K562 (cell line): ENCODE measurements around the gene TSR2.

Experiments
- EWSR1 ChIP-seq: fragments of 450-650 bp; IDR thresholded peaks from 2 replicates; pipeline ENCODE4 v1.6.1; 2018; ENCODE audit warnings: borderline replicate concordance, mild to moderate bottlenecking, low read depth, moderate library complexity; ENCODE audit not compliant: partially characterized antibody
- FOXJ2 ChIP-seq: fragments of 200-800 bp; sonication (Bioruptor generic); IDR thresholded peaks from 2 replicates; pipeline ENCODE4 v1.6.1; 2016; ENCODE audit warnings: missing genetic modification characterization, missing compliant biosample characterization
- IFI16 ChIP-seq: fragments of 250-450 bp; sonication (Bioruptor Pico); IDR thresholded peaks from 2 replicates; pipeline ENCODE4 v2.1.2; 2022; ENCODE audit warnings: mild to moderate bottlenecking, inconsistent platforms
- KAT7 ChIP-seq: sonication (generic); formaldehyde crosslinking; IDR thresholded peaks from 2 replicates; pipeline ENCODE4 v1.8.0; 2022; ENCODE audit warnings: missing genetic modification reagents, mild to moderate bottlenecking, borderline replicate concordance
- KDM5B ChIP-seq: fragments of 200-600 bp; sonication (generic); IDR thresholded peaks from 2 replicates; pipeline ENCODE4 v1.6.1; 2012; ENCODE audit warnings: low read depth, mild to moderate bottlenecking, moderate library complexity, low read length, control low read depth, inconsistent platforms; ENCODE audit not compliant: insufficient replicate concordance
- POLR2A ChIP-seq: fragments of 450-650 bp; conservative IDR thresholded peaks from 2 replicates; pipeline ENCODE4 v1.6.1; 2016
- POLR2AphosphoS5 ChIP-seq: IDR thresholded peaks from 2 replicates; pipeline ENCODE4 v1.6.1; 2011; ENCODE audit warnings: mild to moderate bottlenecking, low read depth, low read length, moderate library complexity; ENCODE audit not compliant: control insufficient read depth, insufficient read depth
- SMC3 ChIP-seq: conservative IDR thresholded peaks from 2 replicates; pipeline ENCODE4 v1.6.1; 2011; ENCODE audit warnings: low read depth, low read length, improper control_type of control experiment; ENCODE audit not compliant: insufficient read depth
- ZNF699 ChIP-seq: fragments of 250-450 bp; sonication (Bioruptor Pico); IDR thresholded peaks from 2 replicates; pipeline ENCODE4 v1.8.0; 2021; ENCODE audit warnings: mild to moderate bottlenecking, moderate library complexity; ENCODE audit not compliant: insufficient replicate concordance
- TF ChIP-seq, protein P1 (sequence below), 3 experiments: IDR thresholded peaks in 2 of 3; conservative IDR thresholded peaks in 1 of 3; 2 replicates each; pipeline ENCODE4 v1.5.1; 2011 to 2012; ENCODE audit warnings: low read length in 3 of 3, mild to moderate bottlenecking in 3 of 3, control low read depth in 2 of 3, improper control_type of control experiment in 1 of 3, inconsistent platforms in 1 of 3, low read depth in 1 of 3, mixed read lengths in 1 of 3, moderate library complexity in 1 of 3; ENCODE audit not compliant: insufficient read depth in 2 of 3

DNA sequence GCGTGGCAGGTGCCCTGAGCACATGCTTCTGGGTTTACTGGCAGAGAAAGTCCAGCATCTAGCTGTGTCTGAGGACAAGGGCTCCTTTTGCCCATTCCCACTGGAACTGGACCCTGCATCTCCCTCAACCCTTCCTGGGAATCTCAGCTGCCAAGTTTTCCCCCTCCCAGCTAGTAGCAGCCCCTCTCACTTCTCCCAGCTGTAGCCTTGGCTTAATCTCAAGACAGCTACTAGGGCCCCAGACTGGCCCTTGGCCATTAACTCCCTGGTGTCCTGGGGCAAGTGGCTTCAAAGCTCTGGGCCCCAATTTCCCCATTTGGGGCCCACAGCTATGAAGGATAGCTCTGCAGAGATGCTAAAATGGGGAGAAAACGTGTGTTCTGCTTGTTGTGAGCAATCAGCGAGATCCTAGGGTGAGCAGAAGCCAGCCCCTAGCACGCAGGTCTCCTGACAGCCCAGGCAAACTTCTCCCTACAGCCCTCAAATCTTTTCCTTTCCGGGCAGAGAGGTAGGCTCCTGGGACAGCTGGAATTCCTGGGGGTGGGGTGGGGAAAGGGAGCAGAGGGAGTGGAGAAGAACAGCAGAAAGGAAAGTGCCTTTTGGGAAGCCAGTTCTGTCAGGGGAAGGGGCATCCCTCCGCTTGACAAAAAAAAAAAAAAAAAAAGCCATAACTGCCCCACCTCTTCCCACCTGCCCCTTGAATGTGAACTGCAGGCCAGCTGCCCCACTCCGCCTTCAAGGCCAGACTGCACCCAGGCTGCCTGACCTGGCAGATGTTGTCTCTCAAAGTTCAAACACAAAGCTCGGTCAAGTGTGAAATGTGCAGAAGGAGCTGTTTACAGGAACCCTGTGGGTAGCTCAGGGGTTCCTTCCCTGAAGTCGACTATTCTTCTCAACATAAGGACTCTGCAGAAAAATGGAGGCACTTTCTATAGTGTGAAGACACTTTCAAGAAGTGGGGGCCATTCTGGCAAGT, 39.2 kb downstream of the TSR2 start:
- TF ChIP-seq, protein P1, sequence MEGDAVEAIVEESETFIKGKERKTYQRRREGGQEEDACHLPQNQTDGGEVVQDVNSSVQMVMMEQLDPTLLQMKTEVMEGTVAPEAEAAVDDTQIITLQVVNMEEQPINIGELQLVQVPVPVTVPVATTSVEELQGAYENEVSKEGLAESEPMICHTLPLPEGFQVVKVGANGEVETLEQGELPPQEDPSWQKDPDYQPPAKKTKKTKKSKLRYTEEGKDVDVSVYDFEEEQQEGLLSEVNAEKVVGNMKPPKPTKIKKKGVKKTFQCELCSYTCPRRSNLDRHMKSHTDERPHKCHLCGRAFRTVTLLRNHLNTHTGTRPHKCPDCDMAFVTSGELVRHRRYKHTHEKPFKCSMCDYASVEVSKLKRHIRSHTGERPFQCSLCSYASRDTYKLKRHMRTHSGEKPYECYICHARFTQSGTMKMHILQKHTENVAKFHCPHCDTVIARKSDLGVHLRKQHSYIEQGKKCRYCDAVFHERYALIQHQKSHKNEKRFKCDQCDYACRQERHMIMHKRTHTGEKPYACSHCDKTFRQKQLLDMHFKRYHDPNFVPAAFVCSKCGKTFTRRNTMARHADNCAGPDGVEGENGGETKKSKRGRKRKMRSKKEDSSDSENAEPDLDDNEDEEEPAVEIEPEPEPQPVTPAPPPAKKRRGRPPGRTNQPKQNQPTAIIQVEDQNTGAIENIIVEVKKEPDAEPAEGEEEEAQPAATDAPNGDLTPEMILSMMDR (IDR thresholded peaks at IDR 0.05 in 2 of 3, conservative IDR thresholded peaks at IDR 0.05 in 1 of 3; ENCODE audit: insufficient read depth in 2 of 3, low read depth in 1 of 3, low read length in 3 of 3) = no peak
- no peak for TF ChIP-seq ZNF699 (CRISPR knock-in tag)
- TF ChIP-seq SMC3 = no peak
- no peak for TF ChIP-seq FOXJ2 (tag)
- TF ChIP-seq POLR2AphosphoS5 = no peak
- TF ChIP-seq IFI16 (CRISPR knock-in tag) = no peak
- TF ChIP-seq POLR2A = no peak
- TF ChIP-seq KAT7 (CRISPR knock-in tag) = no peak
- TF ChIP-seq EWSR1 = no peak
- no peak for TF ChIP-seq KDM5B
